Mesenchymal stem cell (in vitro differentiated cells and primary cell): ENCODE data around the gene AGPAT4.

Experiments used
- DNase-seq: peaks from one replicate; pipeline ENCODE4 v3.0.0-alpha.2; 2013
- H2AFZ ChIP-seq: one replicate; pipeline ENCODE4 v1.6.1; 2013; ENCODE audit warnings: low read depth, mild to moderate bottlenecking, control low read depth, inconsistent platforms, low read length, moderate library complexity
- H2AK5ac ChIP-seq: 2 replicates; pipeline ENCODE4 v1.6.1; 2013; ENCODE audit warnings: low read length, moderate library complexity, mild to moderate bottlenecking, inconsistent platforms; ENCODE audit not compliant: severe bottlenecking
- H2BK120ac ChIP-seq: one replicate; pipeline ENCODE4 v1.6.1; 2013; ENCODE audit warnings: low read depth, mild to moderate bottlenecking, inconsistent platforms, low read length, moderate library complexity
- H2BK12ac ChIP-seq, 2 experiments: one replicate each; pipeline ENCODE4 v1.6.1; 2013; ENCODE audit warnings: inconsistent platforms in 2 of 2, low read length in 2 of 2, mild to moderate bottlenecking in 2 of 2, moderate library complexity in 2 of 2, control low read depth in 1 of 2
- H2BK15ac ChIP-seq: one replicate; pipeline ENCODE4 v1.6.1; 2013; ENCODE audit warnings: mild to moderate bottlenecking, low read depth, inconsistent platforms; ENCODE audit not compliant: poor library complexity, severe bottlenecking
- H2BK5ac ChIP-seq: 2 replicates; pipeline ENCODE4 v1.6.1; 2013; ENCODE audit warnings: low read depth, mild to moderate bottlenecking, low read length, control low read depth, inconsistent platforms; ENCODE audit not compliant: poor library complexity, severe bottlenecking
- H3K14ac ChIP-seq, 2 experiments: one replicate each; pipeline ENCODE4 v1.6.1; 2013; ENCODE audit warnings: inconsistent platforms in 2 of 2, low read length in 2 of 2, control low read depth in 1 of 2, mild to moderate bottlenecking in 1 of 2, moderate library complexity in 1 of 2
- H3K18ac ChIP-seq, 2 experiments: one replicate each; pipeline ENCODE4 v1.6.1; 2013; ENCODE audit warnings: inconsistent platforms in 2 of 2, low read length in 2 of 2, control low read depth in 1 of 2, low read depth in 1 of 2, mild to moderate bottlenecking in 1 of 2
- H3K23ac ChIP-seq, 2 experiments: one replicate each; pipeline ENCODE4 v1.6.1; 2013; ENCODE audit warnings: inconsistent platforms in 2 of 2, low read length in 2 of 2, mild to moderate bottlenecking in 2 of 2, moderate library complexity in 2 of 2, control low read depth in 1 of 2
- H3K27ac ChIP-seq: 2 replicates; pipeline ENCODE4 v1.5.1; 2013; ENCODE audit warnings: mild to moderate bottlenecking, moderate library complexity, low read length, control low read depth, inconsistent platforms; ENCODE audit not compliant: poor library complexity, severe bottlenecking
- H3K27me3 ChIP-seq, 2 experiments: 2 replicates each; pipeline versions ENCODE4 v1.6.1 to v1.7.0; 2013; ENCODE audit warnings: low read length in 2 of 2, mild to moderate bottlenecking in 2 of 2, moderate library complexity in 2 of 2, control low read depth in 1 of 2, inconsistent platforms in 1 of 2; ENCODE audit not compliant: control insufficient read depth in 1 of 2, insufficient read depth in 1 of 2
- H3K36me3 ChIP-seq, 2 experiments: 2 replicates each; pipeline versions ENCODE4 v1.6.1 to v1.7.0; 2013; ENCODE audit warnings: low read length in 2 of 2, control low read depth in 1 of 2, inconsistent platforms in 1 of 2, low read depth in 1 of 2, mild to moderate bottlenecking in 1 of 2; ENCODE audit not compliant: insufficient read depth in 2 of 2, control insufficient read depth in 1 of 2
- H3K4ac ChIP-seq, 2 experiments: one replicate each; pipeline ENCODE4 v1.6.1; 2013; ENCODE audit warnings: inconsistent platforms in 2 of 2, low read length in 2 of 2, mild to moderate bottlenecking in 2 of 2, moderate library complexity in 2 of 2, control low read depth in 1 of 2, low read depth in 1 of 2
- H3K4me1 ChIP-seq: 2 replicates; pipeline ENCODE4 v1.6.1; 2013; ENCODE audit warnings: low read depth, low read length, control low read depth; ENCODE audit not compliant: control insufficient read depth, insufficient read depth
- H3K4me2 ChIP-seq: 2 replicates; pipeline ENCODE4 v1.6.1; 2013; ENCODE audit warnings: low read length, mild to moderate bottlenecking, inconsistent platforms; ENCODE audit not compliant: poor library complexity, severe bottlenecking
- H3K4me3 ChIP-seq, 2 experiments: 2 replicates each; pipeline versions ENCODE4 v1.5.1 to v1.7.0; 2013; ENCODE audit warnings: low read length in 2 of 2, mild to moderate bottlenecking in 2 of 2, control low read depth in 1 of 2, low read depth in 1 of 2; ENCODE audit not compliant: insufficient read depth in 1 of 2
- H3K79me1 ChIP-seq: replicated peaks from 2 replicates; pipeline ENCODE4 v1.6.1; 2013; ENCODE audit warnings: mild to moderate bottlenecking, control low read depth, low read length, inconsistent platforms; ENCODE audit not compliant: poor library complexity, severe bottlenecking
- H3K9ac ChIP-seq: 2 replicates; pipeline ENCODE4 v1.7.0; 2013; ENCODE audit warnings: mild to moderate bottlenecking, low read length, moderate library complexity
- H3K9me3 ChIP-seq: 2 replicates; pipeline ENCODE4 v1.7.0; 2013; ENCODE audit warnings: mild to moderate bottlenecking, low read length; ENCODE audit not compliant: control insufficient read depth
- H4K8ac ChIP-seq: one replicate; pipeline ENCODE4 v1.6.1; 2013; ENCODE audit warnings: inconsistent platforms, mild to moderate bottlenecking, low read length, moderate library complexity
- H4K91ac ChIP-seq: one replicate; pipeline ENCODE4 v1.6.1; 2013; ENCODE audit warnings: mild to moderate bottlenecking, low read length, inconsistent platforms
- WGBS: methylation state at CpG from one replicate; pipeline ENCODE4 v1.1.7; 2013; ENCODE audit warnings: mixed read lengths; 5-methylcytosine and 5-hydroxymethylcytosine counted together

Gene AGPAT4

DNA sequence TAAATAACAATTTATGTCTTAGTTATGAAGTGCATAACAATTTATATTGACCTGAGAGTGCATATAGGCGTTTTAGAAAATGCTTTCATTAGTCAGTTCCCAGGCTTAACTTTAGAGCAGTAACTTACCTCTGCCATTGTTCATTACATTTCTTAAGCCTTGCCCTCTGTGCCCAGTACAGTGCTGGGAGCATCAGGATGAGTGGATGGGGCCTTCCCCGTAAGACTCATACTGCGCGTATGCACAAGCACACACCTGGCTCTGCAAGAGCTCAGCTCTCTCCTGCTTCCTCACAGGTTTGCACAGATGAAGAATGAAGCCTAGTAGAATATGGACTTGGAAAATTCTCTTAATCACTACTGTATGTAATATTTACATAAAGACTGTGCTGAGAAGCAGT lies 157.3 kb downstream of the AGPAT4 start:
- Histone ChIP-seq H2BK5ac (no peak overlapping the region), H3K14ac (no peak overlapping the region), H2BK15ac (no peak overlapping the region), H4K91ac (no peak overlapping the region), H3K23ac (no peak overlapping the region), H3K4me1 (no peaks in the 10 kb centered on the region), H3K4ac (no peak overlapping the region), H3K36me3 (peaks cover 23 to 95% of the 10 kb centered on the region in 2 experiments), H3K9me3 (peaks cover 16% of the 10 kb centered on the region), H3K18ac (no peak overlapping the region), H4K8ac (no peak overlapping the region), H3K27me3 (no peaks in the 10 kb centered on the region), H2BK120ac (no peak overlapping the region), H3K4me2 (no peak overlapping the region), H2AK5ac (no peak overlapping the region), H3K9ac (no peak overlapping the region), H2BK12ac (no peak overlapping the region), H2AFZ (no peak overlapping the region), H3K27ac (no peak overlapping the region), H3K79me1 (peaks cover 2% of the 10 kb centered on the region), H3K4me3 (no peak overlapping the region)
- no peak for DNase-seq
- WGBS, result 96% methylated on average over 4 of the region's 4 CpGs

GRCh38 chr6:161115468-161115867 lies 158.4 kb downstream of the AGPAT4 start:
- Histone ChIP-seq H3K4me2 (no peak overlapping the region), H2AFZ (no peak overlapping the region), H3K4me3 (no peak overlapping the region), H2AK5ac (no peak overlapping the region), H3K23ac (no peak overlapping the region), H3K18ac (no peak overlapping the region), H4K91ac (no peak overlapping the region), H3K36me3 (peaks cover 29 to 97% of the 10 kb centered on the region in 2 experiments), H2BK120ac (no peak overlapping the region), H3K27ac (no peak overlapping the region), H3K27me3 (no peaks in the 10 kb centered on the region), H2BK12ac (no peak overlapping the region), H3K14ac (no peak overlapping the region), H3K9me3 (peaks cover 6% of the 10 kb centered on the region), H3K79me1 (no peaks in the 10 kb centered on the region), H2BK15ac (no peak overlapping the region), H3K4ac (no peak overlapping the region), H3K9ac (no peak overlapping the region), H4K8ac (no peak overlapping the region), H3K4me1 (no peaks in the 10 kb centered on the region), H2BK5ac (no peak overlapping the region)
- WGBS, result 94% methylated on average over 3 of the region's 3 CpGs
- no peak for DNase-seq

DNA sequence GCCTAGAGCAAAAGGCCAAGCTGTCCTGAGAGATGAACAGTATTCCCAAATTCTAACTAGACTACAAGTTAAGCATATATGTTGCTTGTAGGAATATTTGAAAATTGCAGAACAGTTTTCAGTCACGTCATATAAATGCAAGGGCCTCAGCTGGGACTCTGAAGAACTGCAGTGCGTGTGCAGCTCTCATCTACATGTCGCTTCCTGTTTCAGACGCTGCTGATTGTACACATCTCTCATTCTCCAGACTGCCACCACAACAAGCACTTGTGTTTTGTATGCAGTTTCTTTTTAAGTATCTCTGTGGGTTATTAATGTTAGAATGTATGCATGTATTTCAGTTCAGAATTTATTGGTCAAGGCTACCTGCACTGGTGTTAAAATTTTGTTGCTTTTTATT lies 162.6 kb downstream of the AGPAT4 start:
- Histone ChIP-seq H3K18ac (no peak overlapping the region), H3K27ac (no peak overlapping the region)
- no peak for DNase-seq

DNA sequence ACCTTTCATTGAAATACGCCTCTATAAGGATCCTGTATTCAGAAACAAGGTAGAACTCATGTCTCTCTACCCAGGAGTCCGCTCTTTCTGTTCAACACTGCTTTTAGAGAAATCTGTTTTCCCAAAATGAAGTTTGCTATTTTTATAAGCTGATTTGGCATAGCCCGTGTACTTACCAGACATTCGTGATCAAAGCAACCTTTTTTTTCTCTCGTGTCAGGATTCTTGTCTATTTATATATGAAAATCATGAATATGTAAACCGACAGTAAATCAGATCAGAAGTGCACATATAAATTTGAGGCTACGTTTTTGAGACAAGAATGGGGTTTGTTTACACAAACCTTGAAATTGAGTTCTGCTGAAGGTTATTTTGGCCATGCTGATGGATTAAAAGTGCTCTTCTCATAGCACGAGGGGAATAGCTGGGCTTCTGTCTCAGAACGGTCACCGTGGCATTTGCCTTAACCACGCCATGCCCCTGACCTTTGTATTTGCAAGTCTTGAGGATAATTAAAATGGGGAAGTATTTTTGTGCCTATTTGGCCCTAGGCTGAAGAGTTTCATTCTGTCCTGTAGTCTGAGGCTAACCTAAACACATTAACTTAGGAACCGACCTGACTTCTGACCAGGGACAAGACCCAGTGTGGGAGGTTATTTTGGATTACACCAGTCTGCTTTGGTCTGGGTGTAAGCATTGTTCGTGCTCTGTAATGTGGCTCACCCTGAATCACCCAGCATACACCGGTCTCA lies 163.7 kb downstream of the AGPAT4 start:
- Histone ChIP-seq H3K4me1 (peaks cover 2% of the 10 kb centered on the region), H2BK5ac (no peak overlapping the region), H3K18ac (no peak overlapping the region), H3K27me3 (no peaks in the 10 kb centered on the region), H2AFZ (no peak overlapping the region), H3K9ac (no peak overlapping the region), H3K4me3 (no peak overlapping the region), H4K91ac (no peak overlapping the region), H3K79me1 (peaks cover 2% of the 10 kb centered on the region), H3K14ac (no peak overlapping the region), H2AK5ac (no peak overlapping the region), H3K4ac (no peak overlapping the region), H3K36me3 (peaks cover 31 to 95% of the 10 kb centered on the region in 2 experiments), H3K4me2 (no peak overlapping the region), H3K9me3 (no peaks in the 10 kb centered on the region), H3K27ac (no peak overlapping the region), H3K23ac (no peak overlapping the region), H2BK15ac (no peak overlapping the region), H4K8ac (no peak overlapping the region), H2BK12ac (no peak overlapping the region), H2BK120ac (no peak overlapping the region)
- 96% methylated on average over 13 of the region's 14 CpGs for WGBS
- no peak for DNase-seq

More for the DNA sequence above, 162.6 kb downstream of the AGPAT4 start:
- Histone ChIP-seq H2AK5ac (no peak overlapping the region), H3K4me3 (no peak overlapping the region), H2BK5ac (no peak overlapping the region), H2AFZ (no peak overlapping the region), H2BK15ac (no peak overlapping the region), H3K4me1 (peaks cover 2% of the 10 kb centered on the region), H3K14ac (no peak overlapping the region), H3K4ac (no peak overlapping the region), H3K36me3 (peaks cover 38 to 98% of the 10 kb centered on the region in 2 experiments), H2BK120ac (no peak overlapping the region), H3K4me2 (no peak overlapping the region), H3K79me1 (peaks cover 2% of the 10 kb centered on the region), H4K91ac (no peak overlapping the region), H3K27me3 (no peaks in the 10 kb centered on the region), H4K8ac (no peak overlapping the region), H3K9me3 (no peaks in the 10 kb centered on the region), H3K9ac (no peak overlapping the region), H3K23ac (no peak overlapping the region), H2BK12ac (no peak overlapping the region)
- WGBS, result 95% methylated on average over 3 of the region's 4 CpGs
